Keratinocyte (primary cell): ENCODE data around the gene PKNOX2.

Experiments
- CTCF ChIP-seq, 3 experiments: IDR thresholded peaks in 1 of 3; conservative IDR thresholded peaks in 1 of 3; optimal IDR thresholded peaks in 1 of 3; 2 replicates in 2 of 3; 3 replicates in 1 of 3; pipeline versions ENCODE3 to v1.5.1; 2011; ENCODE audit warnings: low read length in 3 of 3, mild to moderate bottlenecking in 3 of 3, moderate library complexity in 2 of 3, control low read depth in 1 of 3, inconsistent platforms in 1 of 3; ENCODE audit not compliant: insufficient read depth in 2 of 3; ENCODE audit errors: extremely low read depth in 1 of 3
- EZH2 ChIP-seq: IDR thresholded peaks from one replicate; pipeline ENCODE4 v1.6.1; 2012; ENCODE audit warnings: inconsistent platforms, mild to moderate bottlenecking, low read length, moderate library complexity

- TF ChIP-seq CTCF (optimal IDR thresholded peaks at IDR 0.05 in 1 of 3, IDR thresholded peaks at IDR 0.05 in 1 of 3, conservative IDR thresholded peaks at IDR 0.05 in 1 of 3; ENCODE audit: extremely low read depth in 1 of 3, insufficient read depth in 2 of 3, low read length in 3 of 3) (no peak), EZH2 (no peak)
Measured at GRCh38 chr11:125317416-125317815, 152.9 kb downstream of the PKNOX2 start.
